HAP-1 (cell line): ENCODE results near the gene GPC5.

Source experiments
- DNase-seq, 2 experiments: peaks; one replicate each; pipeline ENCODE4 v3.0.0-alpha.2; 2016 to 2020; ENCODE audit warnings: low spot score in 2 of 2
- H3K27me3 ChIP-seq: fragments of 250-450 bp; sonication (Bioruptor Pico); 2 replicates; pipeline ENCODE4 v1.5.1; 2020; ENCODE audit warnings: low read depth, mild to moderate bottlenecking, moderate library complexity
- H3K36me3 ChIP-seq: fragments of 250-450 bp; sonication (Bioruptor Pico); replicated peaks from 2 replicates; pipeline ENCODE4 v1.5.1; 2020; ENCODE audit warnings: mild to moderate bottlenecking
- H3K4me1 ChIP-seq: fragments of 250-450 bp; sonication (Bioruptor Pico); 2 replicates; pipeline ENCODE4 v1.5.1; 2020; ENCODE audit warnings: mild to moderate bottlenecking
- H3K4me3 ChIP-seq: fragments of 250-450 bp; sonication (Bioruptor Pico); 2 replicates; pipeline ENCODE4 v1.5.1; 2020; ENCODE audit warnings: mild to moderate bottlenecking, moderate library complexity
- H3K9me3 ChIP-seq: fragments of 250-450 bp; sonication (Bioruptor Pico); 2 replicates; pipeline ENCODE4 v1.5.1; 2020; ENCODE audit warnings: mild to moderate bottlenecking, moderate library complexity
- in situ Hi-C: fragments of 300-500 bp; cut with MboI; formaldehyde crosslinking; loops from 3 replicates; pipeline ENCODE4 v1.14.3; 2020; ENCODE audit warnings: low sequenced_read_pairs, inconsistent platforms, mixed read lengths

GPC5 gene

GRCh38 chr13:92175330-92175729 lies 776.9 kb downstream of the GPC5 start:
- Histone ChIP-seq H3K36me3 (no peaks in the 10 kb centered on the region), H3K4me1 (no peaks in the 10 kb centered on the region), H3K27me3 (no peaks in the 10 kb centered on the region), H3K9me3 (no peaks in the 10 kb centered on the region), H3K4me3 (no peak overlapping the region)
- in situ Hi-C loops = no loop called here
- peak; percentile 23 to 43 for DNase-seq

- in situ Hi-C loops = no loop called here
Observed at GRCh38 chr13:92177966-92178365, 779.5 kb downstream of the GPC5 start.

GRCh38 chr13:92179223-92179622 lies 780.8 kb downstream of the GPC5 start:
- no peak for DNase-seq
- no peaks in the 10 kb centered on the region for H3K27me3 ChIP-seq
- H3K4me1 ChIP-seq = no peaks in the 10 kb centered on the region
- no peaks in the 10 kb centered on the region for H3K36me3 ChIP-seq
- no peak overlapping the region for H3K4me3 ChIP-seq
- in situ Hi-C loops = no loop called here
- H3K9me3 ChIP-seq = no peaks in the 10 kb centered on the region

More at GRCh38 chr13:92177966-92178365, 779.5 kb downstream of the GPC5 start:
- H3K27me3 ChIP-seq = no peaks in the 10 kb centered on the region
- no peak for DNase-seq
- no peaks in the 10 kb centered on the region for H3K9me3 ChIP-seq
- H3K4me1 ChIP-seq = no peaks in the 10 kb centered on the region
- H3K4me3 ChIP-seq = no peak overlapping the region
- no peaks in the 10 kb centered on the region for H3K36me3 ChIP-seq

DNA sequence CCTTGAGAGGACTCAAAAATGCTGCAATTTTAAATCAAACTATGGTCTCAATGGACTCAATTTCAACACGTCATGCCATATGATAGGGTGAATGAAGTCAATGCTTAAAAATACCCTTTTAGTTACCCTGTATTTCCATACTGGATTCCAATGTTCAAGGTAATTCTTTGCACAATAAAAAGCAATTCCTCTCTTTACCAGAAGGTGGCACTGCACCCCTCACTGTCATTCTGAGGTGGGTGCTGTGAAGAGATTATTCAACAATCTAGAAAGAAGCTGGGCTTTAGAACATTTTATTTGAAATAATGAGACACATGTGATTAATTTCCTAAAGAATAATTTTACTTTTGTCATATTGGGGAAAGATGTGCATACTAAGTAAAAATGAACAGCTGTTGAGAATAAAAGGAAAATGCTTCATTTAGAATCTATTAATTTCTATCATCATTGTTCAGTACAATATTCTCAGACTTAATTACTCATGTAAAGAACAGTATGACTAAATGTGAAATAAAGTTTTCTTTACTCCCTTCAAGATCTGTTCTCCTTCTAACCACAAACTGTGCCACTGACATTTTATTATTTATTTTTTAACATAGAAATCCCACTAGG lies 789.1 kb downstream of the GPC5 start:
- DNase-seq = peak; percentile 48 to 49
- no peaks in the 10 kb centered on the region for H3K27me3 ChIP-seq
- no peaks in the 10 kb centered on the region for H3K4me1 ChIP-seq
- no peak overlapping the region for H3K4me3 ChIP-seq
- H3K9me3 ChIP-seq = no peaks in the 10 kb centered on the region
- in situ Hi-C loops = no loop called here
- H3K36me3 ChIP-seq = no peaks in the 10 kb centered on the region

GRCh38 chr13:92188574-92188973 lies 790.2 kb downstream of the GPC5 start:
- no peak for DNase-seq
- in situ Hi-C loops = no loop called here
- Histone ChIP-seq H3K27me3 (no peaks in the 10 kb centered on the region), H3K36me3 (no peaks in the 10 kb centered on the region), H3K4me3 (no peak overlapping the region), H3K9me3 (no peaks in the 10 kb centered on the region), H3K4me1 (no peaks in the 10 kb centered on the region)

DNA sequence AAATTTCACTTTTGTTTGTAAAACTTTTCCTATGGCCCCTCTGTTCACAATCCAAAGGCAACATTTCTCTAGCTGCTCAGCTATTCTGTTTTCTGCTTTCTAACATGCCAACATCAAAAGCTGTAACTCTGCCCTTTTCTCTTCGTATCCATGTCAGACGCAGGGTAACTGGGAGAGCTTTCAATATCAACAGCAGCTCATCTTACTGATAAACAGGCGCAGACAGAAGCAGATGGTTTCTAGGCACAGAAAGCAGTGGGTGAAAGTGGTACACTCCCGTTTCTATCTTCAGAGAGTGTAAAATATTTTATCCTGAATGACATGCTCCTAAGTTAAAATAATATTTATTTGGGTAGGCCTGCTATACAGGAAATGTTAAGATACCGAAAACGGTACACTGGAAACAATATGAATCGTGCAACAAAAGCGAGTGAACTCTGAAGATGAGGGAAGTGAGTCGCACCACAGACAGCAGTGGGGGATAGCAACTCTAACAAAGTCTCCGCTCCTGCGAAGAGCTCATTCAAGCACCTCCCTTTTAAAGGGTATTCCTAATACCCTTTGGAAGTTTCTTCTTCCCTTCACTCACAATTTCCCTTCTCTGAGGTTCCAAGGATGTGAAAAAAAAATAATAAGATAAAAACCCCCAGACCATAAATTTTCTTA lies 798.3 kb downstream of the GPC5 start:
- no peak for DNase-seq
- H3K27me3 ChIP-seq = no peaks in the 10 kb centered on the region
- no peaks in the 10 kb centered on the region; the same call in 1 of the 2 replicates for H3K4me1 ChIP-seq
- H3K9me3 ChIP-seq = no peaks in the 10 kb centered on the region
- H3K4me3 ChIP-seq = no peak overlapping the region
- H3K36me3 ChIP-seq = no peaks in the 10 kb centered on the region
- in situ Hi-C loops = no loop called here

DNA sequence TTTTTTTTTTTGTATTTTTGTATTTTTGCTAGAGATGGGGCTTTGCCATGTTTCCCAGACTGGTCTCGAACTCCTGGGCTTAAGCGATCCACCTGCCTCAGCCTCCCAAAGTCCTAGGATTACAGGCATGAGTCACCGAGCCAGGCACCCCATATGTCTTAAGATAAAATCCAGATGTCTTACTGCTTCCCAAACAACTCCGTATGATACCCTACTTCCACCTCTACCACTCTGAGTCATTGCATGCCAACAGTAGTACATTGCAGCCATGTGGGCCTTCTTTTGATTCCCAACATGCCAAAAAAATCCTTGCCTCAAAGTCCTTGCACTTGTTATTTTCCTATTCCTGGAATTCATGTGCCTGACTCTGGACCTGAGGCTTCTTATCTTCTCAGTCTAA lies 799.2 kb downstream of the GPC5 start:
- H3K4me1 ChIP-seq = peaks cover 3% of the 10 kb centered on the region
- in situ Hi-C loops = no loop called here
- no peaks in the 10 kb centered on the region for H3K36me3 ChIP-seq
- DNase-seq = no peak
- H3K27me3 ChIP-seq = no peaks in the 10 kb centered on the region
- H3K4me3 ChIP-seq = no peak overlapping the region
- no peaks in the 10 kb centered on the region for H3K9me3 ChIP-seq

DNA sequence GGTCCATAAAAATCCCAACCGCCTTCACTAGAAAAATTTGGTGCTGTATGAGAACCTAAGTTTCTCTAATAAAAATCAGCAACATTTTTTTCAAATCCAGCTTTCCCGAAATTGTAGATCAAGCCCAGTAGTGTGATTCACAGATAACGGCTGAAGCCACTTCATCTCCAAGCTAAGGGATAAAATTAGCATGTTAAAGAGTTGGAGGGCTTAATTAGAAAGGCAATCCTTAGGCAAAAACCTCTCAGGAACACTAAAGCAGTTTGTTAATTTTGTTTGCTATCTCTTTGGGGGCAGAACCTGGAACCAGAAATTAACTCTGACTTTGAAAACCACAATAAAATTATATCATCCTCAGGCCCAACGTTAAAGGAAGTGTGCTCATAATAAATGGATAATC lies 820.2 kb downstream of the GPC5 start:
- no peaks in the 10 kb centered on the region for H3K27me3 ChIP-seq
- in situ Hi-C loops = no loop called here
- peak in 1 of 2 experiments; percentile 16 for DNase-seq

GRCh38 chr13:92221916-92222315 lies 823.5 kb downstream of the GPC5 start:
- H3K27me3 ChIP-seq = no peaks in the 10 kb centered on the region
- H3K4me1 ChIP-seq = peaks cover 12% of the 10 kb centered on the region
- in situ Hi-C loops = no loop called here
- H3K36me3 ChIP-seq = no peaks in the 10 kb centered on the region
- DNase-seq = no peak
- no peaks in the 10 kb centered on the region for H3K9me3 ChIP-seq
- no peak overlapping the region for H3K4me3 ChIP-seq

More for the DNA sequence above, 820.2 kb downstream of the GPC5 start:
- Histone ChIP-seq H3K9me3 (no peaks in the 10 kb centered on the region), H3K4me1 (peaks cover 10% of the 10 kb centered on the region), H3K4me3 (no peak overlapping the region), H3K36me3 (no peaks in the 10 kb centered on the region)

GRCh38 chr13:92224052-92224821 lies 825.8 kb downstream of the GPC5 start:
- Histone ChIP-seq H3K36me3 (no peaks in the 10 kb centered on the region), H3K27me3 (no peaks in the 10 kb centered on the region), H3K4me1 (peaks cover 8% of the 10 kb centered on the region), H3K9me3 (no peaks in the 10 kb centered on the region), H3K4me3 (no peak overlapping the region)
- in situ Hi-C loops = no loop called here
- no peak for DNase-seq

GRCh38 chr13:92224825-92225224 lies 826.4 kb downstream of the GPC5 start:
- Histone ChIP-seq H3K36me3 (no peaks in the 10 kb centered on the region), H3K4me3 (no peak overlapping the region), H3K9me3 (no peaks in the 10 kb centered on the region), H3K4me1 (peaks cover 8% of the 10 kb centered on the region), H3K27me3 (no peaks in the 10 kb centered on the region)
- in situ Hi-C loops = no loop called here
- DNase-seq = no peak

DNA sequence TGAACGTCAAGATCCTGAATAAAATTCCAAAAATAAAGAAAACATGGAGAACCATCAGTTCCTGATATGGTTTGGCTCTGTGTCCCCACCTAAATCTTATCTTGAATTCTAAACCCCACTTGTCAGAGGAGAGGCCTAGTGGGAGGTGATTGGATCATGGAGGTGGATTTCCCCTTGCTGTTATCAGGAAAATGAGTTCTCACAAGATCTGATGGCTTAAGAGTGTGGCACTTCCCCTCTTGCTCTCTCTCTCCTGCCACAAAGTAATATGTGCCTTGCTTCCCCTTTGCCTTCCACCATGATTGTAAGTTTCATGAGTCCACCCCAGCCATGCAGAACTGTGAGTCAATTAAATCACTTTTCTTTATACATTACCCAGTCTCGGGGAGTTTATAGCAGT lies 827.4 kb downstream of the GPC5 start:
- Histone ChIP-seq H3K4me1 (peaks cover 8% of the 10 kb centered on the region), H3K36me3 (no peaks in the 10 kb centered on the region), H3K4me3 (no peak overlapping the region), H3K27me3 (no peaks in the 10 kb centered on the region), H3K9me3 (no peaks in the 10 kb centered on the region)
- DNase-seq = no peak
- in situ Hi-C loops = no loop called here

GRCh38 chr13:92232871-92233270 lies 834.5 kb downstream of the GPC5 start:
- in situ Hi-C loops = no loop called here
- Histone ChIP-seq H3K4me1 (no peaks in the 10 kb centered on the region), H3K4me3 (no peak overlapping the region), H3K9me3 (no peaks in the 10 kb centered on the region), H3K36me3 (no peaks in the 10 kb centered on the region), H3K27me3 (no peaks in the 10 kb centered on the region; the same call in 1 of the 2 replicates)
- no peak for DNase-seq

- Histone ChIP-seq H3K36me3 (no peaks in the 10 kb centered on the region), H3K27me3 (no peaks in the 10 kb centered on the region), H3K4me3 (no peak overlapping the region), H3K9me3 (no peaks in the 10 kb centered on the region), H3K4me1 (no peaks in the 10 kb centered on the region)
- no peak for DNase-seq
- in situ Hi-C loops = no loop called here
Observed at GRCh38 chr13:92251671-92252210, 853.3 kb downstream of the GPC5 start.
